ENCODE results near the gene FKBP4.

The FKBP4 gene

DNA sequence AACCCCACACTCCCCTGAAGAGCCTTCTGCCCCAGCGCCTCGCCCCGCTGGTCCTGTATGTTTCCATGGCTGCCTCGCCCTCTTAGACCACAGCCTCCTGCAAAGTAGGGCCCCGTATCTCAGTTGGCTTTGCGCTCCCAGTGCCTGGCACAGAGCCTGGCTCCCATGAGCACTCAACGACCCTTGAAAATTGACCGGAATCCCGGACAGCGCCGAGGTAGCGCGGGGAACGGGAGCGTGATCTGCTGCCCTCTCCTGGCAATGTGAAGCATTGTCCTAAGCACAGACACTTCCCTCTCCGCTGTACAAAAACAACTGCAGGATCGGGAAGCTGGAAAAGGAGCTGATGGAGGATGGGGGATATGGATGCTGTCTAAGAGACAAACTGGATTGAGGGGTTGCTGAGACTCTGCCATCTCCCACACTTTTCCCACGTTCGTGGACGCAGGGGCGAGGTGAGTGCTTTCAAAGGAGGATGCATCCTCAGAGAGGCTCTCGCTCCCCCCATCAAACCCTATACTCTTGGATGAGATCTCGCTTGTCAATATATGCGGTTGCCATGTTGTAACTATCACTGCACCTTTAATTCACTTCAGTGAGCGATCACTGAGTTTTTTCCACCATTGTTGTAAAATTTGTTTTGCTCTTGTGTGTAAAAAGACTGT lies 10.7 kb upstream of the FKBP4 start:
- DNase-seq, result peak; percentile 62

GRCh38 chr12:2785017-2785416 lies 9.8 kb upstream of the FKBP4 start:
- DNase-seq, result no peak

GRCh38 chr12:2791089-2791488 lies 3.7 kb upstream of the FKBP4 start:
- DNase-seq, result no peak

DNA sequence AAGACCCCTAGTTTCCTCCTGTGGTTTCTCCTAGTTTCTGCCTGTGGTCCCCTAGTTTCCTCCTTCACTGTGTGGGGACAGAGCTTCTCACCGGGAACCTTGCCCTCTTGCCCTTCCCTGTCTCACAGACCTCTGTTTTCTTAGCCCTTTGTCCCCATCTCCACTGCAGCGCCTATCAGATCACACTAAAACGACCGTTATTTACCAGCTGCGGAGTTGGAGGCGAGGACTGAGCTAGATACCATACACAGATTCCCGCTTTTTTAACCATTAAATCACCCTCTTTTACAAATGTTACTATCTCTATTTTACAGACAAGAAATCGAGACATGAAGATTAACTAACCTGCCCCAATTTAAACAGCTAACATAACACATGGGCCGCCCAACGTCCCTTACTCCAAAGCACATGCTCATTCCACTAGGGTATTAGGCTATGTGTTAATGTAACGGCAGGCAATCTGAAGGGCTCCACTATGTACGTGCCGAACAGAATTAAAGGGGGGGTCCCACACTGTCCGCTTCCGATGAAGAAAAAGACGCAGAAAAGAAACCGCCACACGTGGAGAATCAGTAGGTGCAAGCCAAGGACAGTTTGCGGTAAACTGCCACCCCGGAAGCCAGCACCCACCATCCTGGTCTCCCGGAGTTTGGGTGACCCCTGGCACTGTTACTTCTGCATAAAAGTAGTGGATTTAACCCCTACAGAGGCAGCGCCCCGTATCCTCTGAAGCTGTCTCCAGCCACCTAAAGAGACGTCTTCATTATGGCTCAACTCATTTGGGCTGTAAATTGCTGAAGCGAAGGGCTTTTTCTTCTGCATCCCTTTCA lies 1.9 kb upstream of the FKBP4 start:
- DNase-seq, result no peak

DNA sequence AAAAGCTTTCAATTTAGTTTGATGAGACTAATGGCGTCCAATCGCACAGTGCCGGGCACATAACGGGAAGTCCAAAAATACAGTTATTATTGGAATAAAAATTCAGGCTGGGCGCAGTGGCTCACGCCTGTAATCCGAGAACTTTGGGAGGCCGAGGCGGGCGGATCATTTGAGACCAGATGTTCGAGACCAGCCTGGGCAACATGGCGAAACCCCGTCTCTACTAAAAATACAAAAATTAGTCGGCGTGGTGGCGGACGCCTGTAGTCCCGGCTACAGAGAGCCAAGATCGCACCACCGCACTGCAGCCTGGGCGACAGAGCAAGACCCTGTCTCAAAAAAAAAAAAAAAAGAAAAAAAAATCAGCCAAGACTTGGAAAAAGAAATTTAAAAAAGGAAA lies 1.2 kb upstream of the FKBP4 start:
- DNase-seq, result no peak

DNA sequence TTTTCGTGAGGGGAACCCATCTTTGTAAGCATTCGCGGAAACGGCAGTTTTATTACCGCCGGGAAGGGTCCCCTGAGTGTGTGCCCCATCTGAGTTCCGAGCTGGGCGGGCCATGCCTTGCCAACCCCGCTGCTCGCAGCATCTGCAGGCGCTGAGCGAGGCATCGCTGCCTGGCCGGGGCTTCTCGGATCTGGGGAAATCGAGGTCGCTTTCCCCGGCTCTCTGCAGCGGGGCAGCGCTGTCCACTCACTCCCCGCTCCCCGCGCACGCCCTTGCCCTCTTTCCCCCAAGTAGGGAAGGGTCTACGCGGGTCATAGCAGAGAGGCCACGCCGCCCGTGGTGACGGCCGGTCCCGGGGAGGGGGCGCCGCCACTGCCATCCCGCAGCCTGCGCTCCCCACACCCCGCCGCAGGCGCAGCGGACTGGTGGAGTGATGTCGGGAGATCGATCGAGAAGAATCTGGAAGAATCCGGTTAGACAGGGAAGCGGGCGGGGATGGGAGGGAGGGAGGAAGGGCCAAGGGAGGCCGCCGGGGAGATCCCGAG lies 507 bp upstream of the FKBP4 start:
- peak; percentile 43 for DNase-seq

DNA sequence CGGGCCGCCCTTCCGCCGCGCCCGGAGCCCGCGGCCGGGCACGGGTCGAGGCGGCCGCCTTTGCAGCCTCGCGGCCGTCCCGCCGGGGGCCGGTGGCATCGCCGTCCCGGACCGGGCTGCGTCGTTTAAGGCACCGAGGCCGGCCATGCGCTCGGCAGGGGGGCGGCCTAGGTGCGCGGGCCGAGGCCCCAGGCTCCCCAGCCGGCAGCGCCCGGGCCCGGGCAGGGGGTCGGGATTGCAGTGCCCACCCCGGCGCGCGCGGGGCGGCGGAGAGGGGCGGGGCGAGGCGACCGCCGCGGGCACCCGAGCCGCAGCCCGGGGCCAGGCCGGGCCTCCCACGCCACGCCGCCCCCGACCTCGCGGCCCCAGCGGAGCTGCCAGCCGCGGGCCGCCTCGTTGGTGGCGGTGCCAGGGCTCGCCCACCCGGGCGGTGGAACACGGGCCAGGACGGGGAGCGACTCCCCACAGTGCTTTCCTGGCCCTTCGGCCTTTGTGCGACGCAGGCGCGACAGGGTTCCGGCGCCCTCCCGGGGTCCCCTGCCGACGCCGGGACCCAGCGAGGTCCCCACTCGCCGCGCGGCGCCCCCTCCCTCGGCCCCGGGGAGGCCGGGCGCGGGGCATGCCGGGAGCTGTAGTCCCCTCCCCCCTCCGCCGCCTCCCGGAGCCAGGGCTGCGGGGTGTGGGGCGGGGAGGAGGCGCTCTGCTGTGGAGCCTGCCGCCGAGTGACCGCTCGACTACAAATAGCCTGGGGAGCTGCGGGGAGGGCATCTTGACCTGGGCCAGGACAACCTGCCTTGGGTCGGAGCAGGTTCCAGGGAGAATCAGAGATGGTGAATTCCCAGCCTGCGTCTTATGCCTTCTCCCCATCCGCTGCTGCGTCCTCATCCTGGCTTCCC lies 769 bp downstream of the FKBP4 start:
- peak; percentile 82 for DNase-seq

- no peak for DNase-seq
Measured at GRCh38 chr12:2796187-2796666, 1.5 kb downstream of the FKBP4 start.

DNA sequence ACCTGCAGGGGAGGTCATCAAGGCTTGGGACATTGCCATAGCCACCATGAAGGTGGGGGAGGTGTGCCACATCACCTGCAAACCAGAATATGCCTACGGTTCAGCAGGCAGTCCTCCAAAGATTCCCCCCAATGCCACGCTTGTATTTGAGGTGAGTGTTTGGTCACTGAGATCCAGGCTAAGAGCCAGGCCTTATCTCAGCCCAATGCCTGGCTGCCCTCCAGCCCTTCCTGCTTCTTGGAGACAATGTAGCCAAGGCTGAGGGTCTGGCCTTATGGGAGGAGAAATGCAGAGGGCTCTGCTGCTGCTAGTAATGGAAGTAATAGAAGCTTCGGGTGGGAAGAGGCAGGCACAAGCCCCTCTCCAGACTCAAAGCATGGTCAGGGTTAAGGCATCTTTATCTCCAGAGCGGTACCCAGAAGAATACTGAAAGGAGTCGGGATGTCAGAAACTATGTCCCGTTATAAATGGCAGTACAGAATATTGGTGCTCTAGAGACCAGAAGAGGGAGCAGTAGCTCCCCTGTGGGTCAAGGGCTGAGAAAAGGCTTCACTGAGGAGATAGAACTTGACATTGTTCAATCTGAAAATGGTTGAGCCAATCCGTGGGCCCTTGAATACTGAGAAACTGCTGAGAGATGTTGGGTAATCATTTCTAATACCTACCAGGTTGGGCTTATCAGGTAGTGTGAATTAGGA lies 3.1 kb downstream of the FKBP4 start:
- DNase-seq, result no peak

DNA sequence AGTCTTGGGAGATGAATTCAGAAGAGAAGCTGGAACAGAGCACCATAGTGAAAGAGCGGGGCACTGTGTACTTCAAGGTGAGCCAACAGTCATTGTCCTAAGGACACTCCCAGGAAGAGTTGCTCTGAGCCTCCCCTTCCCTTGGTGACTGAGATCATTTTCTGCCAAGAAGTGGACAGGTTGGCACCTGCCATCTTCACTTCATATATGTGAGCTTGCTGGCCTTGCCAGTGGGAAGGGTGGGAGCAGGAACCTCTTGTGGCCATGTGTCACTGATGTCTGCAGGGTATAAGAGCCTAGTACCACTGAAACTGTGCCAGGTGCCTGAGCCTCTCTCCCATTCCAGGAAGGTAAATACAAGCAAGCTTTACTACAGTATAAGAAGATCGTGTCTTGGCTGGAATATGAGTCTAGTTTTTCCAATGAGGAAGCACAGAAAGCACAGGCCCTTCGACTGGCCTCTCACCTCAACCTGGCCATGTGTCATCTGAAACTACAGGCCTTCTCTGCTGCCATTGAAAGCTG lies 5.3 kb downstream of the FKBP4 start:
- DNase-seq, result no peak

- DNase-seq, result no peak
Measured at GRCh38 chr12:2801044-2801783, 6.4 kb downstream of the FKBP4 start.

DNA sequence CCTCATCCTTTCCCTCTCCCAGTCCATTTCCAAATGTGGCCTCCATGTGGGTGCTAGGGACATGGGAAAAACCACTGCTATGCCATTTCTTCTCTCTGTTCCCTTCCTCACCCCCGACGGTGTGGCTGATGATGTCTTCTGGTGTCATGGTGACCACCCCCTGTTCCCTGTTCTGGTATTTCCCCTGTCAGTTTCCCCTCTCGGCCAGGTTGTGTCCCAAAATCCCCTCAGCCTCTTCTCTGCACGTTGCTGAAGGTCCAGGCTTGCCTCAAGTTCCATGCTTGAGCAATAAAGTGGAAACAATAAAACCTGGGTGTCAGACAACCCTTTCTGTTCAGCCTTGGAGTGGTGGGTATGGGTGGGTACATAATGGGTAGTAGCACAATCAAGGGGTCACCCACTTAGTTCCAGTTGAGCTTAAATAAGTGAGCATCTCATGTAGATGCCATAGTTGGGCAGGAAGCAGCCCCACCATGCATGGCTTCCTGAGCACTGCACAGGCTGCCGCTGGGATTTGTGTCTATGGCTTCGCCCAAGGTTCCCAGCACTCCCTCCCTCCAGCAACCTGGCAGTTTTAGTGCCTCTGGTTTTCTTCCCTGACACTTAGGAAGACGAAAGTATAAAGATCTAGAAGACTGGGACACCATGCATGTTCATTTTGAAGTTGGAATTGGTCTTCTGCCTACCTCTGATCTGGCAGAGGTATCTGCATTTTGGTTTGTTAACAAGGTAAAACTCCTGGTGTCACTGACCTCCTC lies 9.0 kb downstream of the FKBP4 start:
- no peak for DNase-seq

- DNase-seq, result no peak
Measured at GRCh38 chr12:2804393-2805142, 9.8 kb downstream of the FKBP4 start.

- DNase-seq, result no peak
Measured at GRCh38 chr12:2805143-2805520, 10.4 kb downstream of the FKBP4 start.

GRCh38 chr12:2806700-2807099 lies 11.9 kb downstream of the FKBP4 start:
- DNase-seq, result no peak

DNA sequence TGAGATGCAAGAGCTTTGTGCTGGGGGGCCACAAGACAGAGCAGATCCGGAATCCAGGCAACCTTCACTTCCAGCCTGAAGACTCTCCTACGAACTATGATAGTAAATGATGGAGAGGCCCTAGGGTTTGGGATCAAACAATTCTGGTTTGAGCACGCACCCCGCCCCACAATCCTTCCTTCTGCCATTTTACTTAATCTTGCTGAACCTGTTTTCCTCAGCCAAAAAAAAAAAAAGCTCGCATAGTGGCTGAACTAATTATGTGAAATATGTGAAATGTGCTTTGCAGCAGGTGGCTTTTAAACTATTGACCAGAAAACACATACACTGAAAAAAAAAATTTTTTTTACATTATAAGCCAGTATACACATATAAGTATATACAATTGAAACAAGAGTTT lies 17.0 kb downstream of the FKBP4 start:
- DNase-seq, result no peak

GRCh38 chr12:2812290-2813213 lies 17.8 kb downstream of the FKBP4 start, which contains the start of gene ITFG2:
TSS of gene ITFG2 (plus strand) at chr12:2812668. CDS start at chr12:2812761, 93 bp downstream.
- DNase-seq, result peak; percentile 93

All from activated CD4-positive, CD25-positive, alpha-beta regulatory T cell treated with anti-CD3 and anti-CD28 coated beads, Interleukin-2, amount 50 U/mL, for 72 hours (primary cell).